Measurements from ENCODE around the gene ANKS3. TPM values are rescaled to one million over a fixed set of nuclear protein-coding genes. Genes with fewer than 3 reads are reported as not detected.

The ANKS3 gene
- total RNA-seq, 1 experiment from 2014 or later: 32.8 TPM

GRCh38 chr16:4668313-4668960 lies 65.6 kb downstream of the ANKS3 start:
- Histone ChIP-seq H3K4me1 (replicated peaks; ENCODE audit: insufficient read depth) (no peaks in the 10 kb centered on the region), H3K27me3 (ENCODE audit: insufficient read depth, low read depth) (no peaks in the 10 kb centered on the region), H3K4me2 (no peak overlapping the region), H3K27ac (no peak overlapping the region), H3K4me3 (no peak overlapping the region), H3F3A (ENCODE audit: insufficient read depth, low read depth) (peaks cover 3% of the 10 kb centered on the region; the same call in 1 of the 2 replicates), H3K36me3 (ENCODE audit: low read depth) (peaks cover 7% of the 10 kb centered on the region; the same call in 1 of the 2 replicates), H2AFZ (no peak overlapping the region), H3K9me2 (ENCODE audit: insufficient read depth) (no peaks in the 10 kb centered on the region), H3K79me2 (ENCODE audit: low read depth) (no peaks in the 10 kb centered on the region), H3K9me3 (ENCODE audit: insufficient read depth, low read depth) (no peaks in the 10 kb centered on the region), H4K20me1 (ENCODE audit: insufficient read depth) (no peaks in the 10 kb centered on the region)
- no peak for DNase-seq
- intact Hi-C loops (cut with micrococcal nuclease; ENCODE audit: unreplicated experiment): no loop called here
- TF ChIP-seq CTCF (conservative IDR thresholded peaks at IDR 0.05): no peak
- no TSS peak for BruUV-seq (replicated peaks)
- ChIA-PET POLR2A (ENCODE audit: unreplicated experiment) (no interaction called here), CTCF (no interaction called here)

- POLR2A ChIA-PET (ENCODE audit: unreplicated experiment): no interaction called here
- Histone ChIP-seq H3K27ac (no peak overlapping the region), H3K9me3 (ENCODE audit: insufficient read depth, low read depth) (no peaks in the 10 kb centered on the region), H4K20me1 (ENCODE audit: insufficient read depth) (no peaks in the 10 kb centered on the region), H2AFZ (no peak overlapping the region), H3K4me2 (no peak overlapping the region), H3K79me2 (ENCODE audit: low read depth) (no peaks in the 10 kb centered on the region), H3K9me2 (ENCODE audit: insufficient read depth) (no peaks in the 10 kb centered on the region), H3K36me3 (ENCODE audit: low read depth) (peaks cover 7% of the 10 kb centered on the region; the same call in 1 of the 2 replicates), H3K4me1 (replicated peaks; ENCODE audit: insufficient read depth) (no peaks in the 10 kb centered on the region), H3F3A (ENCODE audit: insufficient read depth, low read depth) (peaks cover 3% of the 10 kb centered on the region; the same call in 1 of the 2 replicates), H3K27me3 (ENCODE audit: insufficient read depth, low read depth) (no peaks in the 10 kb centered on the region), H3K4me3 (no peak overlapping the region)
- CTCF ChIA-PET: no interaction called here
- TF ChIP-seq CTCF (conservative IDR thresholded peaks at IDR 0.05) (no peak), EZH2 (IDR thresholded peaks at IDR 0.05; ENCODE audit: low read depth) (no peak)
- no peak for DNase-seq
- intact Hi-C loops (cut with micrococcal nuclease; ENCODE audit: unreplicated experiment): no loop called here
- no TSS peak for BruUV-seq (replicated peaks)
Observed at GRCh38 chr16:4667203-4667963, 66.7 kb downstream of the ANKS3 start.

- Histone ChIP-seq H3K36me3 (ENCODE audit: low read depth) (peaks cover 7% of the 10 kb centered on the region; the same call in 1 of the 2 replicates), H3K4me1 (replicated peaks; ENCODE audit: insufficient read depth) (no peaks in the 10 kb centered on the region), H3K27me3 (ENCODE audit: insufficient read depth, low read depth) (no peaks in the 10 kb centered on the region), H3F3A (ENCODE audit: insufficient read depth, low read depth) (peaks cover 3% of the 10 kb centered on the region; the same call in 1 of the 2 replicates), H3K9me3 (ENCODE audit: insufficient read depth, low read depth) (no peaks in the 10 kb centered on the region), H3K27ac (no peak overlapping the region), H3K79me2 (ENCODE audit: low read depth) (no peaks in the 10 kb centered on the region), H2AFZ (no peak overlapping the region), H3K4me3 (no peak overlapping the region), H3K4me2 (no peak overlapping the region), H4K20me1 (ENCODE audit: insufficient read depth) (no peaks in the 10 kb centered on the region), H3K9me2 (ENCODE audit: insufficient read depth) (no peaks in the 10 kb centered on the region)
- CTCF ChIA-PET: no interaction called here
- TF ChIP-seq CTCF (conservative IDR thresholded peaks at IDR 0.05) (no peak), EZH2 (IDR thresholded peaks at IDR 0.05; ENCODE audit: low read depth) (no peak)
- no TSS peak for BruUV-seq (replicated peaks)
- POLR2A ChIA-PET (ENCODE audit: unreplicated experiment): no interaction called here
- no peak for DNase-seq
- intact Hi-C loops (cut with micrococcal nuclease; ENCODE audit: unreplicated experiment): no loop called here
Observed at GRCh38 chr16:4666537-4667202, 67.4 kb downstream of the ANKS3 start.
